HG02970 (cell line): ENCODE measurements around the gene KRTAP12-4.
"Not testable (repeated sequence)": the region's sequence is repeated elsewhere in the genome, so short reads cannot be mapped to it uniquely, and the experiment has no call there.

Experiments
- ATAC-seq: cut with Tn5 transposase; IDR thresholded peaks from one replicate; pipeline ENCODE4 v1.9.1; 2021; ENCODE audit warnings: mild to moderate bottlenecking, moderate library complexity, moderate number of reproducible peaks; ENCODE audit not compliant: unreplicated experiment, low FRiP score

KRTAP12-4 gene

DNA sequence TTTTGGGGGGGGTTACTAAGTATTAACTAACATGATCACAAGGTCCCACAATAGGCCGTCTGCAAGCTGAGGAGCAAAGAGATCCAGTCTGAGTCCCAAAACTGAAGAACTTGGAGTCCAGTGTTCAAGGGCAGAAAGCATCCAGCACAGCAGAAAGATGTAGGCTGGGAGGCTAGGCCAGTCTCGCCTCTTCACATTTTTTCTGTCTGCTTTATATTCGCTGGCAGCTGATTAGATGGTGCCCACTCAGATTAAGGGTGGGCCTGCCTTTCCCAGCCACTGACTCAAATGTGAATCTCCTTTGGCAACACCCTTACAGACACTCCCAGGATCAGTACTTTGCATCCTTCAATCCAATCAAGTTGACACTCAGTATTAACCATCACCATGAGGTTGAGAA, 35.3 kb upstream of the KRTAP12-4 start:
- not testable (repeated sequence) for ATAC-seq

DNA sequence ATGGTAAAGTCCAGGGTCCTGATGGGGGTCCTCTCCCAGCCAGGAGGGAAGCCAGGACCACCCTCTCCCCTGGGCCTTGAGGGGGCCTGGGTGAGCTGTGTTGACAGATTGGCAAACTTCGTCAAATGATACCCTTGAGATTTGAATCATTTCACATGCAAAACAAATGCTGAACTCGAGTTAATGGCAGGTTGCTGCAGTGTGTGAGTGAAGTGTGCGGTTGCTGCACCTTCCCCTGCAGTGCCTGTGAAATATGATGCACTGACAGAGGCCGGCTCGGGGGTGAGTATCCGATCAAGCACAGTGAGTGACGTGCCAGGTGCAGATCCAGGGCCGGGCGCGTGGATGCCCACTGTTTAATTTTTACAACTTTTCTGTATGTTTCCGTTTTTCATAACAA, 33.2 kb upstream of the KRTAP12-4 start:
- no peak for ATAC-seq

DNA sequence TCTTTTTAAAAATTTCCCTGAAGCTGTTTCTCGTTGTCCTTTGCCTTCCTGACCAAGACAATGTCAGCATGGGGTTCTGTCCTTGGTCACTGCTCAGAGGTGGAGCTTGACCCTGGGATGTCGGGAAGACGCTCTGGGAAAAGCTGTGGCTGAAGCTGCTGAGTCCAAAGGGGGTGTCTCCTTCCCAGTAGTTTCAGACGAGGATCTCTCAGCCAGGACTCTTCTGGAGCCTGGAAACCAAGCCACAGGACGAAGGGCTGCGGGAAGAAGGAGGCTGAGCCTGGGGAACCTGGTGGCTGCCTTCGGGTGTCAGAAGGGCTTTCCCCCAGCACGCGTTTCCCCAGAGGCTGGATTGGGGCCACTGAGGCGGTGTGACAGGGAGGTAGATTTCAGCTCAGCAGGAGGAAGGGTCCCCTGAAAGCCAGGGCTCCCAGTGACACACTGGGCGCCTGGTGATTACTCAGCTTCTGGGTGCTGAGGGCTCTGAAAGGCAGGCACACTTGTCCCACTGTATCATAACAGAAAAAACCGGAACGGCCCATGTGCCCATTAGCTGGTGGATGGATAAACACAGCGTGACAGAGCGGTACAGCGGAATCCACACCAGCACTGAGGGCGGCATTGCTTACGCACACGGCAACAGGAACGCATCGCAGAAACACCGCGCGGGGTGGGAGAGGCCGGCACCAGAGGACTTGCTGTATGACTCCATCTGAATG, 32.5 kb upstream of the KRTAP12-4 start:
- no peak for ATAC-seq

DNA sequence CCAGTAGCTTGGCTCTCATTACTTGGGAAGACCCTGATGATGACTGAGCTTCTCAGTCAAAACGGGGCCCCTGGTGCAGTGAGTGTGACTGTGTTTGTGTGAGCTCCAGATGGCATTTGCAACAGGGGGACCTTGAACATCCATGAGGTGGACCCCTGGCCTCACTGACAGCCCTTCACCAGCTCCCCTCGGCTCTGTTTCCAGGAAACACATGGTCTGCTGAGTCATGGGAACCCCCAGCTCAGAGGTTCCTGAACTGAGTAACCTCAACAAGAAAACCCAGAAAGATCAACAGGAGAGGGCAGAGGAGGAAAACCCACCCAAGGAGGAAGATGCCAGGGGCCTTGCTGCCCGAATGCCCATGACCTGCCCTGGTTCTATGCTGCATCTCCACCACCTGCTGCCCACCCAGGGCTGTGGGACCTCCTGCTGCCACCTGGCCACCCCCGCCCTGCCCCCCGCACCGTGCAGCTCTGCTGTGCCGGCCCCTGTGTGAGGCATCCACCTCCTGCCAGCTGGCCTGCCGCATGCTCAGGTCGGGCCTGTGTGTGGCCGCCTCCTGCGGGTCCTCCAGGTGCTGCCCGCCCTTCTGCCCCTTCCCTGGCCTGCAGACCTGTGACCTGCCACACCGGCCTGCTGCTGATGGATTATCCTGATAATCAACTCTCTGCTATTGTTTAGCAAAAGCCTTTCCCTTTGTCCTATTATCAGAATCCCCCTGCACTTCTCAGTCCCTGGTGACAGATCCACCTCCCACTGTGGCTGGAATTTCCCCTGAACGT, 31.7 kb upstream of the KRTAP12-4 start:
- ATAC-seq: no peak

DNA sequence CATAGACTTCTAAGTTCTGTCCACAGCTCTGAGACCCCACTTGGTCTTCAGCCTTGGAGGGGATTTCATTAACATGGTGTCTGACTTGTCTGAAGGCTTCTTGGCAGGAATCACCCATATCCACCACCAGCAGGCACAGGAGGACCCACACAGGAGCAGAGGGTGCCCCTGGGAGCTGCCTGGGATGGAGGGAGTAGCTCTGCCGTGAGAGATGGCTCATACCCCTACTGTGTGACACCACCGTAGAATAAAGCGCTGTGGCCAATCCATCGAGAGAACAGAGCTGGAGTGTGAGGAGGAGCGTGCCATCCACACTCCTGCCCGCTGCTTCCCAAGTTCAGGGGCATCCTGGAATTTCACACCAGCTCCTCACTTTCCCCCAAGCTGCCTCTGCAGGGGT, 30.6 kb upstream of the KRTAP12-4 start:
- ATAC-seq: not testable (repeated sequence)

DNA sequence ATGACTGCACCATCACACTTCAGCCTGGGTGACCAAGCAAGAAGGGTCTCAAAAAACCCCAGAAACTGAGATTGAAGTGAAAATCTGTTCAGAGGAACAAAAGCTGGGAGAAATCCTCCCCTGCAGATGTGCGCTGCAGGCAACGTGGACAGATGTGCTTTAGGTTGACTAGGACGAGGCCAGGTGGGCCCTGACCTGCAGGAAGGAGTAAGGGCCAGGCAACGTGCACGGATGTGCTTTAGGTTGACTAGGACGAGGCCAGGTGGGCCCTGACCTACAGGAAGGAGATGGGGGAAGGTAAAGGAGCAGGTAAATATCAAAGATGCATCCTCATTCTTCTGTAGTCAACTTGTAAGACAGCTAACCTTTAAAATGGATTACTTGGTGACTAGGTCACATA, 30.0 kb upstream of the KRTAP12-4 start:
- no peak for ATAC-seq

DNA sequence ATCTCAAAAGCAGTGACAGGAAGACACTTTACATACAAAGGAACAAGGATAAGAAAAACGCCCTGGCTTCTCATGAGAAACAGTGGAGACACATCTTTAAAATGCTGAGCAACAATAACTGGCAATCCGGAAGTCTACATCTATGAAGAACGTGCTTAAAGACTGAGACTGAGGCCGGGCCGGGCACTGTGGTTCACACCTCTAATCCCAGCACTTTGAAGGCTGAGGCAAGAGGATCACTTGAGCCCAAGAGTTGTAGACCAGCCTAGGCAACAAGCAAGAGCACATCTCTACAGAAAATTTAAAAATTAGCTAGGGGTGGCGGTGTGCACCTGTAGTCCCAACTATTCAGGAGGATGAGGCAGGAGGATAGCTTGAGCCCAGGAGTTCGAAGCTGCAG, 29.6 kb upstream of the KRTAP12-4 start:
- no peak for ATAC-seq

DNA sequence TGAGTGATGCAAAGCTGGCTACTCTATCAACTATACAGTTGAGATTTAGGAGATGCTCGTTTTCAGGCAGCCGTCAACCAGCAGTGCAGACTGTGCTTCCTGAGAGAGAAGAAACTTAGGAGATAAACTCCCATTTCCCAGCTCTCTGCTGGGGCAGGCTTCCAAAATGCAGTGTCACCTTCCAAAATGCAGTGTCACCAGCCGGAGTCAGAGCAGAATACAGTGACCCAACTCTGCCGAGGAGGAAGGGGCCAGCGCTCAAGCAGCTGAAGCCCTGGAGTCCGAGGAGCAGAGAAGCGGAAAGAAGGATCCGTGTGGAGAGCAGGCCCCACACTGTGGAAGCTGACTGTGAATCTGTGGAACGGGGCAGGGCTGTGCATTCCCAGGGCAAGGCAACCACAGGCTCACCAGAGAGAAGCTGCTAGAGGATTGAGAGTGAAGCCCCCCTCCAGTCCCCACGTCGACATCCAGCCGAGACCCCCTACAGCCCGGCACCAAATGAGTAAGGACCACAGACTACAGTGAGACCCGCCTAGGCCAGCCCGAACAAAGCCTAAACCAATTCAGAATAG, 28.2 kb upstream of the KRTAP12-4 start:
- no peak for ATAC-seq

DNA sequence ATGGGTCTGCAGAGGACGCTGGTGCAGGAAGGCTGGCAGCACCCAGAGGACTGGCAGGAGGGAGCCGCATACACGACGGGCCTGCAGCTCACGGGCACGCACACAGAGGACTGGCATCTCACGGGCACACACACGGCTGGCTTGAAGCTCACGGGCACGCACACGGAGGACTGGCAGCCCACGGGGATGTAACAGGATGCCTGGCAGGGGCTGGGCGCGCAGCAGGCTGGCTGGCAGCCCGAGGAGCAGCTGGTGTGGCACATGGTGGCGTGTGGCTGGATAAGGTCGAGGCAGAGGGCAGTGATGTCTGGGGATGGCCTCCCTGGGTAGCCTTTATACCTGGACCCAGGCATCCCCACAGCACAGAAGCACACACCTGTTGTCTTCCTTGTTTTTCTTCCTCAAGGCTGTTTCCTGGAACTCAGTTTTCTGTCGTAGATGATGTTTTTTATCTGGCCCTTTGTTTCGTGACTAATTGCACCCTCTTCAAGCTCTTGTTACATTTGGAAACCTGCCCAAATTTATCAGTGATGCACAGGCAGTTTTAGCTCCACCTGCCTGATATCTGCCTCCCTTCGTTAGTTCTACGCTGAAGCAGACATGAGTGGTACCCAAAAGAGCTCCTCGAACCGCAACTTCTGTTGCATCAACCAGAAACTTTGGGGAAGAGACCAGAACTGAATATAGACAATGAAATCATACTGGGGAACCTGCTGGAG, 27.6 kb upstream of the KRTAP12-4 start, which contains the start of gene KRTAP12-1:
Gene KRTAP12-1, minus strand, starts transcription at position 303 of the 719 bp plus-strand sequence. Its CDS starts 40 bp downstream, at position 263.
- no peak for ATAC-seq

DNA sequence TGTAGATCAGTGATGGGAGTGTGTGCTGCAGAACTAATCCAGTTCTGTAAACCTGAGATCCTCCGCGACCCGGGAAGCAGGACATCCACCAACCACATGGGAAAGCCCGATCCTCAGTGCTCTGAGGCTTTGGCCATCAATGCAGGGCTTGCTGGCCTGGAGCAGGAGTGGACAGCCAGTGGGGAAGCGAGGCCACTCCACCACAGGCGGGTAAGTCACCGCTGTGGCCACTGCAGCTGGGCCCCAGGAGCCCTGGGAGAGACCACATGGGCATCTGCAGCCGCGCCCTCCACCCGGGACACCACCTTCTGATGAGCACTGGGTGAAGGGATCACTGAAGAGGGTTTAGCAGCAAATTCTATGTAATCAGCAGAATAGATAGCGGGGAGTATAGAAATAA, 26.7 kb upstream of the KRTAP12-4 start:
- ATAC-seq: no peak

DNA sequence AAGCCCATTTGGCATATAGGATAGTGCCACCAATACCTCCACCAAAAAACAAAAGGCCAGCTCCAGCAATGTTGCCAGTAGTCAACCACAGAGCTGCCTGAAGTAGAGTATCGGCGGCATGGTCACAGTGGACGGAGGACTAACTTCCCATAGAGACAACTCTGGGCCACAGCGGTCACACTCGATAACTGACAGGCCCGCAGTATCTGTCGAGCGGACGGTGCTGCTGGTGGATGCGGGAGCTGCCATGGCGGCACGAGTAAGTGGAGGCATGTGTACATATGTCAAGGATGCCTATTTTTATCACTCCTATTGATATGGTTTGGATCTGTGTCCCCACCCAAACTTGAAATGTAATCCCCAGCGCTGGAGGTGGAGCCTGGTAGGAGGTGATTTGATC, 23.4 kb upstream of the KRTAP12-4 start:
- no peak for ATAC-seq

DNA sequence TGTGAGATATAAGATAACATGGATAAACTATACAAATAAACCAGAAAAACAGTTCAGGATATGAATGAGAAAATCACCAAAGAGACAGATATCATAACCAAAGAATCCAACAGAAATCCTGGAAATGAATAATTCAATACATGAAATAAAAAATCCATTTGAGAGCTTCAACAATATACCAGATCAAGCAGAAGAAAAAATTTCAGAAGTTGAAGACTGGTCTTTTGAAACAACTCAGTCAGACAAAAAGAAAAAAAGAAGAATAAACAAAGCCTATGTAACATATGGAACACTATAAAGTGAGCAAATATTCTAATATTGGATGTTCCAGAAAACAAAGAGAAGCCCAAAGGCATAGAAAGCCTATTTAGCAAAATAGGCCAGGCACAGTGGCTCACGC, 17.5 kb upstream of the KRTAP12-4 start:
- ATAC-seq: no peak

DNA sequence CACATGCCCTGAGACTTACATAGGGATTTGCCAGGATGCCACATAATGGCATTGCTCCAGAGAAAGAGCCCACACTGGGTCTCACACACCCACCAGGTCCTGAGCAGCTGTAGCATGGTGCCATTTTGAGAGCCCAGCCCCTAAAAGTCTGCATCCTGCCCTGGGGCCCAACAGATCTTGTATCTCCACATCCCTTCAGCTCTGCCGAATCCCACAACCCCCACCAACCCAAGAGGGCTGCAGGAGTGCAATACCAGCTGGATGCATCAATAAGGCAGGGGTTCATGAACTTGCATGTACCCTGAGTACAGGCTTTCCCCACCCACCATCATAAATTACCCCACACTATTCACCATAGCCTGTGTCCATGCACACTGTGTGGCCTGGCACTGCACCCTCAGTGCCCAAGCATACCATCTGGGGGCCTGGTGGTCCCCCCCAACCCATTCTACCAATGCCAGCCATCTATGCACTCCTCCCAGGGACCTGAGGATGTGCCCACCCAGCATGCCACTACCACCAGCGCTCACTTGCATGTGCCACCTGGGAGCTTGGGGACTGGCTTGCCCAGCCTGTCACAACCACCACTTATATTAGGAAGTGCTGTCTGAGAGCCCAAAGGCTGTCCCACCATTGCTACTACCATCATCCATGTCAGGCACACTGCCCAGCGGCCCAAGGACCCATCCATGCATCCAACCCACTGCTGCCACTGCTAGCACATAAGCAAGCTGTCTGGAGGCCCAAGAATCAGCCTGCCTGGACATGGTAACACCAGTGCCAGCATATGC, 16.4 kb upstream of the KRTAP12-4 start:
- no peak for ATAC-seq

DNA sequence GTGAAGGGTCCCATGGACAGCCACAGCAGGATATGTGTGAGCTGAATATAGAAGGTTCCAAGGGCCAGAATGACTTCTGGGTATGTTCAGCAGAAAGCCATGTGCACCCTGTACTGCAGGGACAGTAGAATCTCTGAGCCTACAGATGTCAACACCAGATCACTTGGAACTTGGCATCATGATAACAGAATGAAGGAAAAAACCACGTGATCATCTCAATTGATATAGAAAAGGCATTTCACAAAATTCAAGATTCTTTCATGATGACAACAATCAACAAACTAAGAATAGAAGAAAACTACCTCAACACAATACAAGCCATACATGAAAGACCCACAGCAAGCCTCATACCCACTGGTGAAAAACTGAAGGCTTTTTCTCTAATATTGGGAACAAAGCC, 13.2 kb upstream of the KRTAP12-4 start:
- ATAC-seq: no peak

DNA sequence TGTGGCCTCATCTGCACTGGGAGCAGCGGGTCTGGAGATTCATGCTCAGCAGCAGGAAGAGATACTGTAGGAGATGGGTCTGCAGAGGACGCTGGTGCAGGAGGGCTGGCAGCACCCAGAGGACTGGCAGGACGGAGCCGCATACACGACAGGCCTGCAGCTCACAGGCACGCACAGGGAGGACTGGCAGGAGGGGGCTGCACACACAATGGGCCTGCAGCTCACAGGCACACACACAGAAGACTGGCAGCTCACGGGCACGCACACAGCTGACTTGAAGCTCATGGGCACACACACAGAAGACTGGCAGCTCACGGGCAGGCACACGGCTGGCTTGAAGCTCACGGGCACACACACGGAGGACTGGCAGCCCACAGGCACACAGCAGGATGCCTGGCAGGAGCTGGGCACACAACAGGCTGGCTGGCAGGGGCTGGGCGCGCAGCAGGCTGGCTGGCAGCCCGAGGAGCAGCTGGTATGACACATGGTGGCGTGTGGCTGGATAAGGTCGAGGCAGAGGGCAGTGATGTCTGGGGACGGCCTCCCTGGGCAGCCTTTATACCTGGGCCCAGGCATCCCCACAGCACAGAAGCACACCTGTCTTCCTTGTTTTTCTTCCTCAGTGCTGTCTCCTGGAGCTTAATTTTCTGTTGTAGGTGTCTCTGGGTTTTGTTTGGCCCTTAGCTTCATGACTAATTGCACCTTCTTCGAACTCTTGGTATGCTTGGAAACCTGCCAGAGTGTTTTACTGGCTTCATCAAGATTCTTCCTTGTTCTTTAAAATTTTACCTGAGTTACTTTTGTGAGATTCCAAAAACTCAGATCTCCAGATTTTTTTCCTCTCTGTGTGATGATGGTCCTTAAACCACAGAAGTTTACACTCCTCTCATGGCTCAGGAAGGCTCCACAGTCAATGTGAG, 12.2 kb upstream of the KRTAP12-4 start, which contains the start of gene KRTAP12-2:
Gene KRTAP12-2, minus strand, starts transcription at position 527 of the 920 bp plus-strand sequence. Its CDS starts 41 bp downstream, at position 486.
- ATAC-seq: no peak

DNA sequence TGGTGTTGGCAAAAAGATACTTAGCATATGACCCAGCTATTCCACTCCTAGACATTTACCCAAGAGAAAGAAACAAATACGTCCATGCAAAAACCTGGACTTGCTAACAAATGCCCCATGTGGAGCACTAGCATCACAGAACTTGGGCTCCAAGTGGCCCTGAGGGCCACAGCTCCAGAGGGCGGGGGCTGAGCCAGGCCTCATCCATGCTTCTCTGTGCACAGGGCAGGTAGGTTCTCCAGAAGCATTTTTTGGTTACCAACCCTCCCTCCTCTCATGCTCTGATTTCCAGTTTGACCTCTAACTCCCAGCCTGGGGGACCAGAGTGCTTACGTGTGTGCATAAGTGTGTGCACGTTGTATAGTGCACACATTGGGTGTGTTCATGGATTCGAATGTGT, 10.2 kb upstream of the KRTAP12-4 start:
- ATAC-seq: no peak

DNA sequence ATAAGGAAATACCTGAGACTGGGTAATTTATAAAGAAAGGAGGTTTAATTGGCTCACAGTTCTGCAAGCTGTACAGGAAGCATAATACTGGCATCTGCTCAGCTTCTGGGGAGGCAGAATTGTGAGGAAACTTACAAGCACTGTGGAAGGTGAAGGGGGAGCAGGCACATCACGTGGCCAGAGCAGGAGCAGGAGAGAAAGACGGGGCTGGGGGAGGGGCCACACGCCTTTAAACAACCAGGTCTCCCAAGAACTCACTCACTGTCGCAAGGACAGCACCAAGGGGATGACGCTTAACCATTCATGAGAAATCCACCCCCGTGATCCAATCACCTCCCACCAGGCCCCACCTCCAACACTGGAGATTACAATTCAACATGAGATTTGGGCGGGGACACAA, 7.1 kb upstream of the KRTAP12-4 start:
- not testable (repeated sequence) for ATAC-seq

DNA sequence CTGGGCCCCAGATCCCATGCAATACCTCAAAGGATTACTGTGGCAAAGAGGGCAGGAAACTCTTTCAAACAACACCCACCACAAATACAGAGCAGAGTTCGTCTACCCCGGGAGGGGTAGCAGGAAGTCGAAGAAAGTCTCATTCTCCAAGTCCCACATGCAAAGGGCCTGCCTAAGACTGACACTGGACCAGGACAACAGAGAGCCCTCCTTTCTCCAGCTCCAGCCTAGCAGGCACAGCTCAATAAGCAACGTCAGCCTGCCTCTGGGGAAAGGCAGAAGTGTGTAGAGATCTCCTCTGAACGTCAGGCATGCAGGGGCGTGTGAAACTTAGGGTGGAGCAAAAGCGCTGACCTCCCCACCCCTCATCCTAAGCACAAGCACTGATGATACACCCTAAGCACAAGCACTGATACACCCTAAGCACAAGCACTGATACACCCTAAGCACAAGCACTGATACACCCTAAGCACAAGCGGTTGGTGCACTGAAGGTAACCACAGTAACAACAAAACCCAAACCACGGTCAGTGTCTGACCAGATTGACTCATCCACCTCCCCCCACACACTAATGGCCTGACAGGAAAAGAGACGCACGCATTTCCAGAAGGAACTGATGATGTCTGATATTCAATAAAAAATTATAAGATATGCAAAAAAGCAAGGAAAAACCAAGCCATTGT, 4.6 kb upstream of the KRTAP12-4 start:
- no peak for ATAC-seq
